ENCODE measurements around the gene RTEL1. TPM values are rescaled to one million over a fixed set of nuclear protein-coding genes. Genes with fewer than 3 reads are reported as not detected.
"Not testable (repeated sequence)": the region's sequence is repeated elsewhere in the genome, so short reads cannot be mapped to it uniquely, and the experiment has no call there.

Gene RTEL1
- total RNA-seq, 1 experiment from 2014 or later: 8.4 TPM

DNA sequence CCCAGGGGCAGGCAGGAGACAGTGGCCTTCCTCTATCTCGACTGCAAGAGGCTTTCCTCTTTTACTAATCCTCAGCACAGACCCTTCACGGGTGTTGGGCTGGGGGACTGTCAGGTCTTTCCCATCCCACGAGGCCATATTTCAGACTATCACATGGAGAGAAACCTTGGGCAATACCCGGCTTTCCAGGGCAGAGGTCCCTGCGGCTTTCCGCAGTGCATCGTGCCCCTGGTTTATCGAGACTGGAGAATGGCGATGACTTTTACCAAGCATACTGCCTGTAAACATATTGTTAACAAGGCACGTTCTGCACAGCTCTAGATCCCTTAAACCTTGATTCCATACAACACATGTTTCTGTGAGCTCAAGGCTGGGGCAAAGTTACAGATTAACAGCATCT is 2.1 kb downstream of the RTEL1 start:
- in situ Hi-C loops (cut with HindIII; ENCODE audit: low pct_unique_long_range_greater_than_20kb, low sequenced_read_pairs); DNase-seq (ENCODE audit: low read depth, low spot score): not testable (repeated sequence)

DNA sequence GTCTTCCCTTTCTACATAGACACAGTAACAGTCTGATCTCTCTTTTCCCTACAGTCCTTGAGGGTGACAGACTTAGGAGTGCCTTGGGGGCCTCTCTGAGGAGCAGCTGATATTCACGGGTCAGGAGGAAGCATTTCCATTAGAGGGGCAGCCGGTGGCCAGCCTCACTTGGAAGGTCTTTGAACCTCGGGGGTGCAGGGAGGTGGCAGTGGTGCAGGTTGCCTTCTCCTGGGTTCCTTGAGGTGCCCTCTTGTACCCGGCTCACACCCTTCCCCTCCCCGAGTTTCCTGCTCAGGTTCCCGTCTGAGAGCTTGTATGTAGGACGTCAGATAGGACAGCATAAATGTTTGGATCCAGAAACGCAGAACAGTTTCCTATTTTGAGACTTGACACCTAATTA is 2.5 kb downstream of the RTEL1 start:
- in situ Hi-C loops (cut with HindIII; ENCODE audit: low pct_unique_long_range_greater_than_20kb, low sequenced_read_pairs): no loop called here
- DNase-seq (ENCODE audit: low read depth, low spot score): no peak

GRCh38 chr20:63661108-63661507 is 3.0 kb downstream of the RTEL1 start:
- in situ Hi-C loops (cut with HindIII; ENCODE audit: low pct_unique_long_range_greater_than_20kb, low sequenced_read_pairs): no loop called here
- DNase-seq (ENCODE audit: low read depth, low spot score): no peak

- in situ Hi-C loops (cut with HindIII; ENCODE audit: low pct_unique_long_range_greater_than_20kb, low sequenced_read_pairs): no loop called here
- no peak for DNase-seq (ENCODE audit: low read depth, low spot score)
These were observed 4.1 kb downstream of the RTEL1 start for GRCh38 chr20:63661959-63662812.

DNA sequence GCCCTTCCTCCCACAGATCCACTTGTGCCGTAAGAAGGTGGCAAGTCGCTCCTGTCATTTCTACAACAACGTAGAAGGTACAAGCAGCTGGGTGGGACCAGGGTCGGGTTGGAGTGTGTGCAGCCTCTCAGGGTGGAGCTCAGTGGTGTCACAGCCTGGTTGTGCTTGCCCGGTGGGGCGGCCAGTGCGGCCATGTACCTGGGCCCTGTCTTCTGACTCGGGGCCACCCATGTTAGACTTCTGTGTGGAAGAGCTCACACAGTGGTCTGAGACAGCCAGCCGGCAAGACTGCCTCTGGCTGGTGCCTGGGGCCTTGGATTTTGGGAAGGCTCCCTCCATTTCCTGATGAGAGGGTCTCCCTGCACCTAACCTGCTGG is 4.7 kb downstream of the RTEL1 start:
- in situ Hi-C loops (cut with HindIII; ENCODE audit: low pct_unique_long_range_greater_than_20kb, low sequenced_read_pairs): no loop called here
- no peak for DNase-seq (ENCODE audit: low read depth, low spot score)

DNA sequence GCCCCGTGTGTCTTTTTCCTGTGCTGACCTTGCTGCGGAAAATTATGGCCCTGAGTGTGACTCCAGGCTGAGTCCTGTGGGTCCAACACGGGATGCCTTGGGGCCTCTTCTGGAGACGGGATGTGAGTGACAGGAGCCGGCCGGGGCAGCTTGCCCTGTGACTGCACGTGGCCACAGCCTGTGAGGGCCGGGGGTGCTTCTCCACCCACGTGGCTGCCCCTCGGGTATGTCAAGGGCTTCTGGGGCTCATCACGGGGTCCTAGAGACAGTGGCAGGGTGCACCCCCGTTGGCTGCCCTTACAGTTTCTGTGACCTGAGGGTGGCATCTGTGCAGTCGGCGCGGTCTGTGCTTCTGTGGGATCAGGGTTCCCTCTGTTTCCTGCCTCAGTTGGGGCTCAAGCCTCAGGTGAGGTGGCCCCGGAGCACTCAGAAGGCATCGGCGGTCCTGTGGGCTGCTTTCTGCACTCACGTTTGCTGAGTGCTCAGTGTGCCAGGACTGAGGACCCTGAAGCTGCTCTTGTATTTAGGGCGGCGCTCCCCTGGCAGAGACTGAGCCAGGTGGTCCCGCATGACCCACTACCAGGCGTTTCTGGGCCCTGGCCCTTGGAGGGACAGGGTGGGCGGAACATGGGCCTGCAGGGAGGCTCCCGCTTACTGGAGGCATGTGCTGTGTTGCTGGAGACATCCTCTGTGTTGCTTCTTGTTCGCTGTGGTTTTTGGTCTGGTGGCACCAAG is 5.4 kb downstream of the RTEL1 start:
- in situ Hi-C loops (cut with HindIII; ENCODE audit: low pct_unique_long_range_greater_than_20kb, low sequenced_read_pairs): no loop called here
- no peak for DNase-seq (ENCODE audit: low read depth, low spot score)

DNA sequence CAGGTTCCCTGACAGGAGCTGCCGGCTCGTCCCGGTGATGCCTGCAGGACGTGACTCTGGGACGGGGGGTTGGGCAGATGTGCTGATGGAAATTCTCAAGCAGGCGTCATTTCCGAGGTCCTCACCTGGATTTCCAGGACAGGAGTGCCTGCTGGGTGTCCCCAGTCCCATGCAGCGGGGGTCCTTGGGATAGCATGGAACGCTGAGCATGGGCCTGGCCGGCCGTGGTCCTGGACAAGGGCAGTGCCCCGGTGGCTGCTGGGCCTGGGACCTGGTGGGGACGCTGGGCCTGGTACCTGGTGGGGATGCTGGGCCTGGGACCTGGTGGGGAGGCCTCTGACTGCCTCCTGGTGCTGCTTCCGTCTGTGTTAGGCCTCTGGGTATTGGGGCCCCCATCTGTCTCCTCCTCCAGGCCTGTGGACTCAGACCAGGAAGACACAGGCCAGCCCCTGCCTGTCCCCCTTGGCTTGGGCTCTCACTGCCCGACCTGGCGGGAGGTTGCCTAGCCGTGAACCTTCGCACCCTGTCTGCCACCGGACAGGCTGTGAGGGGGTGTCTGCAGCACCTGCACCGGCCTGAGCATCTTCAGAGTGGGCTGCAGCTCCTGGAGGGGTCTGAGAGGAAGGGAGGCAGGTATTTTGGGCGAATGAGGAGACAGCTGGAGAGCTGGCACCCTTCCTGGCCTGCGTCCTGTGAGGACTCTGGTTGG is 6.2 kb downstream of the RTEL1 start:
- in situ Hi-C loops (cut with HindIII; ENCODE audit: low pct_unique_long_range_greater_than_20kb, low sequenced_read_pairs): no loop called here

DNA sequence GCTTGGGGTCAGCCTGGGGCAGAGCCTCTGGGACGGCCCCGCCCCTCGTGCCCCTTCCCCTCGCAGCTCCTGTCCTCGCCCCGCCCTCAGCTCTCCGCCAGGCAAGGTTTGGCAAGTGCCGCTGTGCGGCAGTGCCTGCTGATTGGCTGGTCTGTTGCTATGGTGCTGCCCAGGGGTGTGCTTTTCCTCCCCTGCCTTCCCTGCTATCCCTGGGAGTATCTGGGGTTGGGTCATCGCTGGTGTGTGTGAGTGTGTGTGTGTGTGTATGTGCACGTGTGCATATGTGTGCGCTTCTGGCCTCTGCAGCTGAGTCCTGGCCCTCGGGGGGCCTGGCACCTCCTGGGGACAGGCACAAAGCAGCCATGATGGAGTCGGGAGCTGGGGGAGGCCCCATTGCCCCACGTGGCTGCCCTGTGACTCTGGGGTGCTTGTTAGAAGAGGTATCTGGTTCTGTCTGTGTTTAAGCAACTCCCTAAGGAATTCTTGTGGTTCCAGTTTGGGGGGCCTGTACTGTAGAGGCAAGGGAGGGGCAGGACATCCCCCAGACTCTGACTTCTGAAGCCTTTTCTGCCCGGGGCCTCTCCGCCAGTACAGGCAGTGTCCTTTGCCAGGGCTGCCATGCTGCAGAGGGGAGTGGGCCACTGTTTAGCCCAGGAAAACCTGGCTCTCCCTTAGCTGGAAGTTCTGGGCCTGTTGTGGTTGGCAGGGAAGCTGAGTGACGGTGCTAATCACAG is 6.9 kb downstream of the RTEL1 start:
- DNase-seq (ENCODE audit: low read depth, low spot score): no peak

More for the DNA sequence above, 6.2 kb downstream of the RTEL1 start:
- no peak for DNase-seq (ENCODE audit: low read depth, low spot score)

GRCh38 chr20:63665708-63666107 is 7.6 kb downstream of the RTEL1 start:
- in situ Hi-C loops (cut with HindIII; ENCODE audit: low pct_unique_long_range_greater_than_20kb, low sequenced_read_pairs): no loop called here
- DNase-seq (ENCODE audit: low read depth, low spot score): no peak

More for the DNA sequence above, 6.9 kb downstream of the RTEL1 start:
- in situ Hi-C loops (cut with HindIII; ENCODE audit: low pct_unique_long_range_greater_than_20kb, low sequenced_read_pairs): no loop called here

- in situ Hi-C loops (cut with HindIII; ENCODE audit: low pct_unique_long_range_greater_than_20kb, low sequenced_read_pairs): no loop called here
These were observed 9.7 kb downstream of the RTEL1 start for GRCh38 chr20:63667858-63668257.

DNA sequence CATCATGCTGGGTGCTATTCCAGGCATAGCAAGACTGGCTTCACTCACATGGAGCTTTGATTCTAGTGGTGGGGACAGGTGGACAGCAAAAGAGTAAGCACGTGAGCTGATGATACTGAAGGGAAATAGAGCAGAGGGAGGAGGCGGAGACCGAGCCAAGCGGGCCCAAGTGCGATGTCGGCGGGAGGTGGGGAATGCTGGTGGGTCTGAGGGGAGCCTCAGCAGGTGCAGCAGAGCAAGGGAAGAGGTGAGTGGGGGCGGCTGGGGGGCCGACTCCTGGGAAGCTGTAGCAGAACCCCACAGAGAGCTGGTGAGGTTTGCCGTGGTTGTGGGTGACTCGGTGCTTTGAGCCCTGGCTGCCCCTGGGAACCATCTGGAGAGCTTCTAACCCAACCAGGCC is 10.2 kb downstream of the RTEL1 start:
- no peak for DNase-seq (ENCODE audit: low read depth, low spot score)
- in situ Hi-C loops (cut with HindIII; ENCODE audit: low pct_unique_long_range_greater_than_20kb, low sequenced_read_pairs): no loop called here

More at GRCh38 chr20:63667858-63668257, 9.7 kb downstream of the RTEL1 start:
- no peak for DNase-seq (ENCODE audit: low read depth, low spot score)

- DNase-seq (ENCODE audit: low read depth, low spot score); in situ Hi-C loops (cut with HindIII; ENCODE audit: low pct_unique_long_range_greater_than_20kb, low sequenced_read_pairs): not testable (repeated sequence)
These were observed 13.6 kb downstream of the RTEL1 start for GRCh38 chr20:63671695-63672094.

- in situ Hi-C loops (cut with HindIII; ENCODE audit: low pct_unique_long_range_greater_than_20kb, low sequenced_read_pairs): no loop called here
- no peak for DNase-seq (ENCODE audit: low read depth, low spot score)
These were observed 14.6 kb downstream of the RTEL1 start for GRCh38 chr20:63672666-63673065.

GRCh38 chr20:63673951-63674350 is 15.8 kb downstream of the RTEL1 start:
- DNase-seq (ENCODE audit: low read depth, low spot score): no peak
- in situ Hi-C loops (cut with HindIII; ENCODE audit: low pct_unique_long_range_greater_than_20kb, low sequenced_read_pairs): no loop called here

- in situ Hi-C loops (cut with HindIII; ENCODE audit: low pct_unique_long_range_greater_than_20kb, low sequenced_read_pairs): no loop called here
- no peak for DNase-seq (ENCODE audit: low read depth, low spot score)
These were observed 17.7 kb downstream of the RTEL1 start for GRCh38 chr20:63675681-63676368.

DNA sequence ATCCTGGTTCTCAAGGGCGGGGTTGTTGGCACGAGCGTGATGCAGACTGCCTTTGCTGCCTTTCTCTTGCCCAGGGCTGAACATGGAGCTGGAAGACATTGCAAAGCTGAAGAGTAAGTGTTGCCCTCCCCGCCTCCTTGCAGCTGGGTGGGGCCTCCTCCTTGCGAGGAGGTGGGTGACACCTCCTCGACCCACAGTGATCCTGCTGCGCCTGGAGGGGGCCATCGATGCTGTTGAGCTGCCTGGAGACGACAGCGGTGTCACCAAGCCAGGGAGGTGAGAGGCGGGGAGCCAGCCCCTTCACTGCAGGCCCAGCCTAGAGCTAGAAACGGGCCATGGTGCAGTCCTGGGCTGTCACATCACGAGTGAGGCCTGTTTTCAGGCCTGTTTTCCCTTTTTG is 20.0 kb downstream of the RTEL1 start:
- DNase-seq (ENCODE audit: low read depth, low spot score): no peak
- in situ Hi-C loops (cut with HindIII; ENCODE audit: low pct_unique_long_range_greater_than_20kb, low sequenced_read_pairs): no loop called here
